Jurkat, Clone E6-1 (cell line): Measurements from ENCODE around the gene PKNOX2.

Experiments
- DNase-seq: peaks from one replicate; pipeline ENCODE4 v3.0.0-alpha.2; 2011; ENCODE audit warnings: low read depth, low spot score
- H3K4me3 ChIP-seq: 2 replicates; pipeline ENCODE4 v1.5.1; 2011; ENCODE audit warnings: mild to moderate bottlenecking, low read length, control low read depth, moderate library complexity

Gene PKNOX2

GRCh38 chr11:125357551-125357950 is 193.0 kb downstream of the PKNOX2 start:
- no peak for DNase-seq
- H3K4me3 ChIP-seq, result no peak overlapping the region

GRCh38 chr11:125358254-125358840 is 193.8 kb downstream of the PKNOX2 start:
- no peak for DNase-seq
- no peak overlapping the region for H3K4me3 ChIP-seq

- DNase-seq, result no peak
- H3K4me3 ChIP-seq, result no peak overlapping the region
These were observed 194.6 kb downstream of the PKNOX2 start for GRCh38 chr11:125359130-125359529.

- no peak for DNase-seq
- no peak overlapping the region for H3K4me3 ChIP-seq
These were observed 195.5 kb downstream of the PKNOX2 start for GRCh38 chr11:125360066-125360465.

- no peak for DNase-seq
- H3K4me3 ChIP-seq, result no peak overlapping the region
These were observed 199.7 kb downstream of the PKNOX2 start for GRCh38 chr11:125364121-125364826.

- no peak overlapping the region for H3K4me3 ChIP-seq
- DNase-seq, result no peak
These were observed 200.8 kb downstream of the PKNOX2 start for GRCh38 chr11:125365196-125365931.

- DNase-seq, result no peak
- no peak overlapping the region for H3K4me3 ChIP-seq
These were observed 203.2 kb downstream of the PKNOX2 start for GRCh38 chr11:125367710-125368109.

GRCh38 chr11:125368757-125369156 is 204.2 kb downstream of the PKNOX2 start:
- no peak overlapping the region for H3K4me3 ChIP-seq
- DNase-seq, result no peak

- no peak overlapping the region for H3K4me3 ChIP-seq
- no peak for DNase-seq
These were observed 205.3 kb downstream of the PKNOX2 start for GRCh38 chr11:125369808-125370207.

GRCh38 chr11:125370561-125371389 is 206.2 kb downstream of the PKNOX2 start:
- no peak overlapping the region for H3K4me3 ChIP-seq
- no peak for DNase-seq

GRCh38 chr11:125371431-125371935 is 206.9 kb downstream of the PKNOX2 start:
- no peak overlapping the region for H3K4me3 ChIP-seq
- DNase-seq, result peak; percentile 39

GRCh38 chr11:125372088-125372487 is 207.5 kb downstream of the PKNOX2 start:
- no peak for DNase-seq
- no peak overlapping the region for H3K4me3 ChIP-seq

- DNase-seq, result no peak
- H3K4me3 ChIP-seq, result no peak overlapping the region
These were observed 208.4 kb downstream of the PKNOX2 start for GRCh38 chr11:125372911-125373310.

GRCh38 chr11:125373426-125374391 is 209.2 kb downstream of the PKNOX2 start:
- no peak overlapping the region for H3K4me3 ChIP-seq
- DNase-seq, result no peak

GRCh38 chr11:125374398-125374797 is 209.8 kb downstream of the PKNOX2 start:
- DNase-seq, result no peak

GRCh38 chr11:125375146-125375545 is 210.6 kb downstream of the PKNOX2 start:
- H3K4me3 ChIP-seq, result no peak overlapping the region
- no peak for DNase-seq

More at GRCh38 chr11:125374398-125374797, 209.8 kb downstream of the PKNOX2 start:
- H3K4me3 ChIP-seq, result no peak overlapping the region

- DNase-seq, result no peak
- H3K4me3 ChIP-seq, result no peak overlapping the region
These were observed 211.6 kb downstream of the PKNOX2 start for GRCh38 chr11:125376117-125376516.

- no peak for DNase-seq
- H3K4me3 ChIP-seq, result no peak overlapping the region
These were observed 212.3 kb downstream of the PKNOX2 start for GRCh38 chr11:125376856-125377255.
